MM.1S (cell line): ENCODE measurements around the gene PRKG1.

ENCODE experiments used
- CTCF ChIP-seq: fragments of 300-600 bp; sonication (generic); IDR thresholded peaks from 2 replicates; pipeline ENCODE4 v1.5.1; 2016; ENCODE audit warnings: antibody characterized with exemption, low read length, mixed read lengths
- EZH2 ChIP-seq: fragments of 300-600 bp; sonication (generic); optimal IDR thresholded peaks from 2 replicates; pipeline ENCODE3; 2017; ENCODE audit warnings: low read depth, mild to moderate bottlenecking, antibody characterized with exemption, low read length, mixed read lengths
- EZH2phosphoT487 ChIP-seq: fragments of 300-600 bp; sonication (generic); IDR thresholded peaks from 2 replicates; pipeline ENCODE4 v1.6.1; 2018; ENCODE audit warnings: antibody characterized with exemption, low read length

DNA sequence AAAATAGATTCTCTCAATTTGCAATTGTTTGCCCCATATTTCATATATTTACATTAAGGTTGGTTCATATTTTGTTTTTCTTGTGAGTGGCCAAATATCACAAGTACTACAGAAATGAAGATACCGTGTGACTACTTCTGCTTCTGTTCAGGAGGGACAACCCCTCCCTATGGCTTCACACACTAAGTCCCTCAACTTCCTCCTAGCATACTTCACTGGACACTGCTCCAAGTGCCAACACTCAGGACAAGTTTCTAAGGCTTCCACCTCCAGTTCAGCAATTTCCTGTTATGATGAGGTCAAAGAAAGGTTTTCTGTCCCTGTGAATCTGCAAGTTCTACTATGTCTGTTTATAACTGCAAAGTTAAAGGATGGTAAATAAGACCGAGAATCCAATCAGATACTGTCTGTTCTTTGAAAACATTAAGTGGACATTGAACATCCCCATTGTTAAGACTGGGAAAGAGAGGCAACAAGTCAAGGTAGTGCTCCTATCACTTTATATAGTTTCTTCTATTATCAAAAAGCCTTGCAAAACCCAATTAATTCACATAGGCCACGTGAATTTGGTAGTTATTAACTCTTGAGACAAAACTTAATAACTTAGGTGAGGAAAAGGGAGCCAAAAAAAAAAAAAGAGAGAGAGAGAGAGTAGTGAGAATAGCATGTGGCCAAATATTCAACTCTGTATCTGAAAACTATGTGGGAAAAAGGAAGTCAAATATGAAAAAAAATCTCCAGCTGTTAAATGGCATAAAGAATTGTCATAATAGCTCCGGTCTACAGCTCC, 1158.5 kb downstream of the PRKG1 start:
- TF ChIP-seq CTCF (no peak), EZH2 (no peak), EZH2phosphoT487 (no peak)
